ENCODE results near the gene TBC1D9B. TPM values are rescaled to one million over a fixed set of nuclear protein-coding genes. Genes with fewer than 3 reads are reported as not detected.

TBC1D9B gene
- total RNA-seq, 6 experiments from 2014 or later: 64.6 to 90.7 (median 73.4) TPM

DNA sequence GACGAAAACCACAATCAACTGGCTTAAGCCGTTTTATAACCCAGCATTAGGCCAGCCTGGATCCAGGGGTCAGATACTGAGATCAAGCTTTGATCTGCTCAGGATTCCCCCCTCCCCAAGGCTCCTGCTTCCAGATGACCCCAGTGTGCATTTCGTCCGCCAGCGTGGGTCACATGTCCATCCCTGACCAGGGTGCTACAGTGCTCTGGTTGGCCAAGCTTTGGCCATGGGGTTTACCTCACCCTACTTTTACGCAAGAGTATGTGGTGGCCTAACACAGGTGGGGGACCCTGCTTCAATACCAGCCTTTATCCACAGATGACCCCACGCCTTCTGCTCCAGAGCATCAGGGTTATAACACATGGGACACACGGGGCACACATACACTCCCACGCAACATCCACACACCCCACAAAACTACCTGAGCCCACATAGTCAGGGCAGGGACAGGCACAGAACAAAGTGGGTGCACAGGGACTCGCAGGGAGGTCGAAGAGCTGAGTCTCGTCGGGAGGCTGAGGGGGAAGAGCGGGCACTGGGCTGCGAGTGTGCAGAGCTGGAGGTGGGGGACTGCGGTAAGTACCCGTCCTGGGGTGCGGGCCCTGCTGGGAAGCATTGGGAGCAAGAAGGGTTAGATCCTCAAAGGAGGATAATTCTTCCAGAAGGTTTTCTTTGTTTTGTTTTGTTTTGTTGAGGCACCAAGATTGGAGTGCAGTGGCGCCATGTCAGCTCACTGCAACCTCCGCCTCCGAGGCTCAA, 92.0 kb downstream of the TBC1D9B start:
- H3K4me3 Mint-ChIP-seq: no peak overlapping the region
- H3K9me3 Mint-ChIP-seq: no peaks in the 10 kb centered on the region
- H3K27me3 Mint-ChIP-seq (ENCODE audit: insufficient read depth): peaks cover 3% of the 10 kb centered on the region; the same call in 1 of the 2 replicates
- no peak overlapping the region for H3K27ac Mint-ChIP-seq
- peaks cover 9% of the 10 kb centered on the region; the same call in 1 of the 2 replicates for H3K36me3 Mint-ChIP-seq (ENCODE audit: low read depth)
- TF ChIP-seq, protein P1, sequence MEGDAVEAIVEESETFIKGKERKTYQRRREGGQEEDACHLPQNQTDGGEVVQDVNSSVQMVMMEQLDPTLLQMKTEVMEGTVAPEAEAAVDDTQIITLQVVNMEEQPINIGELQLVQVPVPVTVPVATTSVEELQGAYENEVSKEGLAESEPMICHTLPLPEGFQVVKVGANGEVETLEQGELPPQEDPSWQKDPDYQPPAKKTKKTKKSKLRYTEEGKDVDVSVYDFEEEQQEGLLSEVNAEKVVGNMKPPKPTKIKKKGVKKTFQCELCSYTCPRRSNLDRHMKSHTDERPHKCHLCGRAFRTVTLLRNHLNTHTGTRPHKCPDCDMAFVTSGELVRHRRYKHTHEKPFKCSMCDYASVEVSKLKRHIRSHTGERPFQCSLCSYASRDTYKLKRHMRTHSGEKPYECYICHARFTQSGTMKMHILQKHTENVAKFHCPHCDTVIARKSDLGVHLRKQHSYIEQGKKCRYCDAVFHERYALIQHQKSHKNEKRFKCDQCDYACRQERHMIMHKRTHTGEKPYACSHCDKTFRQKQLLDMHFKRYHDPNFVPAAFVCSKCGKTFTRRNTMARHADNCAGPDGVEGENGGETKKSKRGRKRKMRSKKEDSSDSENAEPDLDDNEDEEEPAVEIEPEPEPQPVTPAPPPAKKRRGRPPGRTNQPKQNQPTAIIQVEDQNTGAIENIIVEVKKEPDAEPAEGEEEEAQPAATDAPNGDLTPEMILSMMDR (IDR thresholded peaks at IDR 0.05): no peak
- no peak for DNase-seq
- peaks cover 21% of the 10 kb centered on the region for H3K4me1 Mint-ChIP-seq (ENCODE audit: low read depth)

DNA sequence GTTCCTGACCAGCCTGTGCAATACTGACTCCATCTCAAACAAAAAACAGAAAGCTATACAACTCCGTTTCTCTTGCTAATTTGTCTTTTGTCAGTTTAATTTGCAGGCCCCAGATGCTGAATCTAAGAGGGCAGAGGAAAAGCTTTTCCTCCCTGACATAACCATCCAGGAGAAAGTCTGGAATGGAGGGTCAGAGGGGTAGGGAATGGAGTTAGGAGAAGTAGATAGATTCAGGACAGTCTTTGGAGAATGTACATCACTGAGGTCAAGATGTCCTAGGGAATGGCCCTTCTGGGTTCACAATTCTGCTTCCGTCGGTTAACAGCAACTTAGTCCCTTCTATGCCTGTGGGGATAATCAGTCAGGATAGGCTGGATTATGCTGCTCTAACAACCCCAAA, 93.6 kb downstream of the TBC1D9B start:
- Mint-ChIP-seq H3K4me1 (ENCODE audit: low read depth) (peaks cover 12% of the 10 kb centered on the region), H3K36me3 (ENCODE audit: low read depth) (peaks cover 10% of the 10 kb centered on the region; the same call in 1 of the 2 replicates), H3K9me3 (no peaks in the 10 kb centered on the region), H3K4me3 (no peak overlapping the region), H3K27ac (no peak overlapping the region), H3K27me3 (ENCODE audit: insufficient read depth) (peaks cover 3% of the 10 kb centered on the region; the same call in 1 of the 2 replicates)
- TF ChIP-seq, protein P1 (IDR thresholded peaks at IDR 0.05): no peak
- no peak for DNase-seq

DNA sequence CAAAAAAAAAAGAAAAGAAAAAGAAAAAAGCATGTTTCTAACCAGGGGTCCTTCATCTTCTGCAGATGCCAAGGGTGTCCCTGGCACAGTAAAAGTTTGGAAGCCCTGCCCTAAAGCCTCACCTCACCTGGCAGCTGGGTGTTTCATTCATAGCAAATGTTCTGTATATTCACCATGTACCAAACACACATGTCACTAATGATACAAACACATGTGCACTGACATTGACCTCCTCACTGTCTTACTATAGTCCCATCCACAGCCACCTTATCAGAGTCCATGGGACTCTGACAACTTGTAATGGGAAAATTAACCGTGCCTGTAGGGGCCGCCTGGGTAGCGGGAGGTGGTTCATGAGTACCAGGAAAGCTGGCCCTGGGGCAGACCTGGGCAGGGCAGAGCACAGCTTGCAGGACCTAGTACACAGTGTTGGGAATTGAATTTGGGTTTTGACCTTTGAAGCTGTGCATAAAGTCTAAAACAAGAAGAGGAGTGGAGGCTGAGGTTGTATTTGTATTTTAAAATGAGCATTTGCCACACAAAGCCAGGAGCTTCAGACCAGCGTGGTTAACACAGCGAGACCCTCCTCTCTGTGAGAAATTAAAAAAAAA, 94.6 kb downstream of the TBC1D9B start:
- no peak overlapping the region for H3K4me3 Mint-ChIP-seq
- H3K27me3 Mint-ChIP-seq (ENCODE audit: insufficient read depth): peaks cover 3% of the 10 kb centered on the region; the same call in 1 of the 2 replicates
- H3K36me3 Mint-ChIP-seq (ENCODE audit: low read depth): peaks cover 10% of the 10 kb centered on the region; the same call in 1 of the 2 replicates
- no peak overlapping the region for H3K27ac Mint-ChIP-seq
- H3K9me3 Mint-ChIP-seq: no peaks in the 10 kb centered on the region
- TF ChIP-seq, protein P1 (IDR thresholded peaks at IDR 0.05): no peak
- peaks cover 4% of the 10 kb centered on the region for H3K4me1 Mint-ChIP-seq (ENCODE audit: low read depth)
- no peak for DNase-seq

DNA sequence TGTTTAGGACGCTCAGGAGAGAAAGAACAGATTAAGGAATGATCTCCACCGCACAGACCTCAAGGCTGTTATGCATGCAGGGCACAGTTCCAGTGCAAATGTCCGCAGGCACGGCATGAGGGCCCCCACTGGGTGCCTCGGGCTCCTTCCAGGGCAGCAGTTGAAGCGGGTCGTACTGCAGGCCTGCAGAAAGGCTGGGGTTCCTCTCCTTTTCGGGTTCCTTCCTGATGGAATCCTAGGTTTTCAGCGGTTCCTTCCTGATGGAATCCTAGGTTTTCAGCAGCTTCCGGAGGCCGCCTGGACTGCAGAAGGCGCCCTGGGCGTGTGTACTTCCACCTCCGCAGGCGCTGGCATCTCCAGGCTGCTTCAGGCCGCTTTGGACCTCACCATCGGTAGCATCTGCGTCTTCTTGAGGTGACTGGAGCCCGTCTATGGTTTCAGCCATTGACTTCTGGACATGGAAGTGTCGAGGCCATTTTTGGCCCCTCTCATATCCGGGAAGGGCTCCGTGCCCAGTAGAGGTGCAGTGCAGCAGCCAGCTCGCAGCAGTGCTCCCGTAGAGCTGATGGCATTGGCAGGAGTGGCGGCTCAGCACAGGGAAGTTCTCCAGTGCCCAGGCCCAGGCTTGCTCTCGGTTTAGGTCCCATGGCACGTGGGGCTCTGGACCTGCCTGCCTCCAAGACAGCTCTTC, 95.4 kb downstream of the TBC1D9B start:
- Mint-ChIP-seq H3K27me3 (ENCODE audit: insufficient read depth) (peaks cover 3% of the 10 kb centered on the region; the same call in 1 of the 2 replicates), H3K4me1 (ENCODE audit: low read depth) (no peaks in the 10 kb centered on the region), H3K9me3 (no peaks in the 10 kb centered on the region), H3K36me3 (ENCODE audit: low read depth) (peaks cover 10% of the 10 kb centered on the region; the same call in 1 of the 2 replicates), H3K4me3 (no peak overlapping the region), H3K27ac (no peak overlapping the region)
- TF ChIP-seq, protein P1 (IDR thresholded peaks at IDR 0.05): no peak
- DNase-seq: no peak

Other genes starting within 250 kb of the TBC1D9B start
- not detected for gene CBY3, start 226.9 kb downstream of the TBC1D9B start, total RNA-seq (2021; fragmentation: NEBNext Ultra II Directional; extraction: Animal tissue kit (Norgen Biotek cat#: 25700))
- gene CANX, start 208.9 kb downstream of the TBC1D9B start, total RNA-seq (2021; fragmentation: NEBNext Ultra II Directional; extraction: Animal tissue kit (Norgen Biotek cat#: 25700)): 100 to 1,000 TPM; 698 to 777 (median 770) TPM
- 10 to 100 TPM; 14.9 to 17.7 (median 16.5) TPM for gene MAML1, start 175.1 kb downstream of the TBC1D9B start, total RNA-seq (2021; fragmentation: NEBNext Ultra II Directional; extraction: Animal tissue kit (Norgen Biotek cat#: 25700))
- gene LTC4S, start 113.9 kb downstream of the TBC1D9B start, total RNA-seq (2021; fragmentation: NEBNext Ultra II Directional; extraction: Animal tissue kit (Norgen Biotek cat#: 25700)): not detected
- 100 to 1,000 TPM; 129 to 166 (median 148) TPM for gene MGAT4B, start 101.0 kb downstream of the TBC1D9B start, total RNA-seq (2021; fragmentation: NEBNext Ultra II Directional; extraction: Animal tissue kit (Norgen Biotek cat#: 25700))
- gene SQSTM1, start 87.0 kb downstream of the TBC1D9B start, total RNA-seq (2021; fragmentation: NEBNext Ultra II Directional; extraction: Animal tissue kit (Norgen Biotek cat#: 25700)): 100 to 1,000 TPM; 188 to 282 (median 280) TPM
- 10 to 100 TPM in 3 of 6 experiments, 1 to 10 TPM in 3; 8.2 to 13.5 (median 9.9) TPM for gene MRNIP, start 49.1 kb downstream of the TBC1D9B start, total RNA-seq (2021; fragmentation: NEBNext Ultra II Directional; extraction: Animal tissue kit (Norgen Biotek cat#: 25700))
- 1 to 10 TPM in 2 of 6 experiments, under 1 TPM in 4; 0.37 to 7.5 (median 0.93) TPM for gene RNF130, start 163.9 kb upstream of the TBC1D9B start, total RNA-seq (2021; fragmentation: NEBNext Ultra II Directional; extraction: Animal tissue kit (Norgen Biotek cat#: 25700))

Measured in HFFc6 (cell line).